Activated CD4-positive, alpha-beta T cell treated with anti-CD3 and anti-CD28 coated beads, Interleukin-2, amount 10 ng/mL, durations not matched to agents 24 days and 14 days (primary cell): Measurements from ENCODE around the gene SLC6A6. TPM values are rescaled to one million over a fixed set of nuclear protein-coding genes. Genes with fewer than 3 reads are reported as not detected.

Source experiments
- DNase-seq: peaks from one replicate; pipeline ENCODE4 v3.0.0; 2022
- H3K27ac Mint-ChIP-seq: one replicate; pipeline ENCODE4 v1.8.0; 2022; ENCODE audit warnings: mild to moderate bottlenecking, mixed read lengths
- H3K27me3 Mint-ChIP-seq: one replicate; pipeline ENCODE4 v1.8.0; 2022; ENCODE audit warnings: mixed read lengths
- H3K36me3 Mint-ChIP-seq: one replicate; pipeline ENCODE4 v1.8.0; 2022; ENCODE audit warnings: low read depth, mild to moderate bottlenecking, mixed read lengths
- H3K4me1 Mint-ChIP-seq: one replicate; pipeline ENCODE4 v1.8.0; 2021; ENCODE audit warnings: mixed read lengths
- H3K4me3 Mint-ChIP-seq: one replicate; pipeline ENCODE4 v1.8.0; 2022; ENCODE audit warnings: mild to moderate bottlenecking, moderate library complexity, mixed read lengths
- H3K9me3 Mint-ChIP-seq: one replicate; pipeline ENCODE4 v1.8.0; 2021; ENCODE audit warnings: mixed read lengths
- intact Hi-C: fragments of 100-400 bp; cut with micrococcal nuclease; formaldehyde crosslinking; loops from one replicate; pipeline ENCODE4 v1.15.1; 2023
- total RNA-seq: library from RNA; stranded (reverse); gene quantifications from 2 replicates; pipeline ENCODE4 v1.2.3, GENCODE V29; 2022

Gene SLC6A6
- total RNA-seq, 1 donor from 2014 or later = 63.7 TPM

- H3K4me3 Mint-ChIP-seq = peak overlapping the region; percentile 67
- no peaks in the 10 kb centered on the region for H3K27me3 Mint-ChIP-seq
- H3K4me1 Mint-ChIP-seq = peaks cover 77% of the 10 kb centered on the region
- DNase-seq = peak; percentile 83
- no peaks in the 10 kb centered on the region for H3K9me3 Mint-ChIP-seq
- peaks cover 11% of the 10 kb centered on the region for H3K36me3 Mint-ChIP-seq
- peak overlapping the region; percentile 81 for H3K27ac Mint-ChIP-seq
- intact Hi-C loops = loop anchor here (1.0 kb wide), 1 partner anchor 37 kb away; no protein-coding TSS in a partner anchor
Observed at GRCh38 chr3:14425581-14426304, 23.3 kb downstream of the SLC6A6 start.

DNA sequence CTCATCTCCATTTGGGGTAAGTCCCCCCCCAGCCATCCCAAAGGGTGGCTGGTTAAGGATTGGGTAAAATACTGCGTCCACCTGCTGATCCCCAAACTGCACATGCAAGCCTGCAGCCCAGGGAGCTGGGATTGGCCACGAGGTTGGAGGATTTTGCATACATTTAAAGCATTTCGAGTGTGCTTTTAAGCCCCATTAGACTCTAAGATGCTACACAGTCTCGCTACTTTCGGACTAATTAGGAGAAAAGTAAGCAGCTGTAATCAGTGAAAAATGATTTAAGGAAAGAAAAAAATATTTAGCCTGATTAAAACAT, 23.9 kb downstream of the SLC6A6 start:
- no peak for DNase-seq
- intact Hi-C loops = loop anchor here (1.0 kb wide), 1 partner anchor 36 kb away; no protein-coding TSS in a partner anchor

GRCh38 chr3:14428087-14429033, 26.0 kb downstream of the SLC6A6 start:
- intact Hi-C loops = no loop called here
- H3K36me3 Mint-ChIP-seq = peaks cover 13% of the 10 kb centered on the region
- peaks cover 91% of the 10 kb centered on the region for H3K4me1 Mint-ChIP-seq
- no peak for DNase-seq
- peak overlapping the region; percentile 97 for H3K27ac Mint-ChIP-seq
- no peaks in the 10 kb centered on the region for H3K27me3 Mint-ChIP-seq
- no peaks in the 10 kb centered on the region for H3K9me3 Mint-ChIP-seq
- peak overlapping the region; percentile 18 for H3K4me3 Mint-ChIP-seq

More for the DNA sequence above, 23.9 kb downstream of the SLC6A6 start:
- peaks cover 14% of the 10 kb centered on the region for H3K36me3 Mint-ChIP-seq
- H3K27ac Mint-ChIP-seq = peak overlapping the region; percentile 65
- H3K4me1 Mint-ChIP-seq = peaks cover 81% of the 10 kb centered on the region
- no peaks in the 10 kb centered on the region for H3K9me3 Mint-ChIP-seq
- no peaks in the 10 kb centered on the region for H3K27me3 Mint-ChIP-seq
- peak overlapping the region; percentile 67 for H3K4me3 Mint-ChIP-seq

GRCh38 chr3:14429237-14429636, 26.8 kb downstream of the SLC6A6 start:
- intact Hi-C loops = no loop called here
- no peaks in the 10 kb centered on the region for H3K27me3 Mint-ChIP-seq
- H3K27ac Mint-ChIP-seq = peak overlapping the region; percentile 97
- peaks cover 15% of the 10 kb centered on the region for H3K36me3 Mint-ChIP-seq
- no peaks in the 10 kb centered on the region for H3K9me3 Mint-ChIP-seq
- DNase-seq = no peak
- H3K4me1 Mint-ChIP-seq = peaks cover 87% of the 10 kb centered on the region
- no peak overlapping the region for H3K4me3 Mint-ChIP-seq

DNA sequence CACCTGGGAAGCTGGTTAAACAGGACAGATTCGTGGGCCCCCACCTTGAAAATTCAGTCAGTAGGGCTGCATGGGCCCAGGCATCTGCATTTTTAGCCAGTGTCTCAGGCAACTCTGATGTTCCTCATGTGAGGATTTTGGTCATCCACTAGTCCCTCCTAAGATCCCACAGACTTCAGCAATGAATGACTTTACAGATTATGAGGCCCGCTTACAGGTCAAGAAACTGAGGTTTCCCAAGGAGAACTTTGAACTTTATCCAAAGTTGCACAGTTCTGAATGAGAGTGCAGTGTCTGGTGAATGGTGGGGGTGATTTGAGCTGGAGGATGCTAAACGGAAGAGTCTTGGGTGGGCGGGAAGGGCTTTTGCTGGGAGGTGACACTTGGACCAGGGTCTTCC, 27.2 kb downstream of the SLC6A6 start:
- no peak for DNase-seq
- intact Hi-C loops = loop anchor here (5.0 to 10.0 kb wide), 3 partner anchors 287 to 535 kb away; partner anchors contain the start of gene NR2C2
- H3K27me3 Mint-ChIP-seq = no peaks in the 10 kb centered on the region
- H3K4me3 Mint-ChIP-seq = peak overlapping the region; percentile 48
- peaks cover 17% of the 10 kb centered on the region for H3K36me3 Mint-ChIP-seq
- H3K27ac Mint-ChIP-seq = peak overlapping the region; percentile 97
- peaks cover 87% of the 10 kb centered on the region for H3K4me1 Mint-ChIP-seq
- no peaks in the 10 kb centered on the region for H3K9me3 Mint-ChIP-seq

GRCh38 chr3:14430053-14430452, 27.6 kb downstream of the SLC6A6 start:
- H3K4me3 Mint-ChIP-seq = peak overlapping the region; percentile 48

DNA sequence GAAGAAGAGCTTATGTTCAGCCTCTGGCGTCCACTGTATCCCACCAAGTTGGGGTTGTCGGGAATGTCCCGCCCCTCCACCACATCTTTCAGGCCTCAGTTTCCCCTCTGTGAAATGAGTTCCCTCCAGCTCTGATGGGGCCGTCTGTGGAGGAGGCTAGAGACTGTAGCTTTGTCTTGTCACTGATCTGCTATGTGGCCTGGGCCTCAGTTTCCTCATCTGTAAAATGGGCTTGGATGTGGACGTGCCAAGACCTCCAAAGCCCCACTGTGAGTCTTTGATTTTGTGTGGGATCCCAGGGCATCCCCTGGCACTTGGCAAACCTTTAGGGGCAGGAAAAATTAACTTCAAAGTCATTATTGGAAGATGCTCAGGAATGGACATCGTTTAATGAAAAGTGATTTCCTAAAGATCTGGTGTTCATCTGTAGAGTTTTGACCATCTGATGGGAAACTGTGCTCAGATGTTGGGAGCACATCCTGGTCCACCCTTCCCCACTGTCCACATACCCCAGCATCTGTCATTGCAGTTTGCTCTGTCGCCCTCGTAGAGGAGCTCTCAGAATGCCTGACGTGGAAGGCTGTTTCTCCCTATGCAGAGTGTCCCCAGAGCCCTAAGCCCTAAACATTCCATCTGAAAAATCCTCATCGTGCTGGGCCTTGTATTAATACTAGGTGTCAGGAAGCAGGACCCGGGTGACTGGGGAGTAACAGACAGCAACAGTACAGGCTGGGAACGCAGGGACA, 28.5 kb downstream of the SLC6A6 start:
- H3K4me3 Mint-ChIP-seq = peak overlapping the region; percentile 80
- peaks cover 81% of the 10 kb centered on the region for H3K4me1 Mint-ChIP-seq
- H3K36me3 Mint-ChIP-seq = peaks cover 17% of the 10 kb centered on the region
- H3K27ac Mint-ChIP-seq = peak overlapping the region; percentile 97
- H3K9me3 Mint-ChIP-seq = no peaks in the 10 kb centered on the region
- intact Hi-C loops = loop anchor here (5.0 to 10.0 kb wide), 3 partner anchors 289 to 536 kb away; partner anchors contain the start of gene NR2C2
- no peaks in the 10 kb centered on the region for H3K27me3 Mint-ChIP-seq
- DNase-seq = no peak

More at GRCh38 chr3:14430053-14430452, 27.6 kb downstream of the SLC6A6 start:
- Mint-ChIP-seq H3K27ac (peak overlapping the region; percentile 97), H3K36me3 (peaks cover 19% of the 10 kb centered on the region), H3K9me3 (no peaks in the 10 kb centered on the region), H3K27me3 (no peaks in the 10 kb centered on the region), H3K4me1 (peaks cover 87% of the 10 kb centered on the region)
- DNase-seq = no peak
- intact Hi-C loops = loop anchor here (5.0 to 10.0 kb wide), 3 partner anchors 288 to 535 kb away; partner anchors contain the start of gene NR2C2

GRCh38 chr3:14431452-14431916, 29.1 kb downstream of the SLC6A6 start:
- no peak for DNase-seq
- Mint-ChIP-seq H3K4me1 (peaks cover 75% of the 10 kb centered on the region), H3K9me3 (no peaks in the 10 kb centered on the region), H3K4me3 (peak overlapping the region; percentile 80), H3K27ac (peak overlapping the region; percentile 97), H3K36me3 (peaks cover 17% of the 10 kb centered on the region), H3K27me3 (no peaks in the 10 kb centered on the region)
- intact Hi-C loops = loop anchor here (5.0 to 10.0 kb wide), 3 partner anchors 289 to 537 kb away; partner anchors contain the start of gene NR2C2

DNA sequence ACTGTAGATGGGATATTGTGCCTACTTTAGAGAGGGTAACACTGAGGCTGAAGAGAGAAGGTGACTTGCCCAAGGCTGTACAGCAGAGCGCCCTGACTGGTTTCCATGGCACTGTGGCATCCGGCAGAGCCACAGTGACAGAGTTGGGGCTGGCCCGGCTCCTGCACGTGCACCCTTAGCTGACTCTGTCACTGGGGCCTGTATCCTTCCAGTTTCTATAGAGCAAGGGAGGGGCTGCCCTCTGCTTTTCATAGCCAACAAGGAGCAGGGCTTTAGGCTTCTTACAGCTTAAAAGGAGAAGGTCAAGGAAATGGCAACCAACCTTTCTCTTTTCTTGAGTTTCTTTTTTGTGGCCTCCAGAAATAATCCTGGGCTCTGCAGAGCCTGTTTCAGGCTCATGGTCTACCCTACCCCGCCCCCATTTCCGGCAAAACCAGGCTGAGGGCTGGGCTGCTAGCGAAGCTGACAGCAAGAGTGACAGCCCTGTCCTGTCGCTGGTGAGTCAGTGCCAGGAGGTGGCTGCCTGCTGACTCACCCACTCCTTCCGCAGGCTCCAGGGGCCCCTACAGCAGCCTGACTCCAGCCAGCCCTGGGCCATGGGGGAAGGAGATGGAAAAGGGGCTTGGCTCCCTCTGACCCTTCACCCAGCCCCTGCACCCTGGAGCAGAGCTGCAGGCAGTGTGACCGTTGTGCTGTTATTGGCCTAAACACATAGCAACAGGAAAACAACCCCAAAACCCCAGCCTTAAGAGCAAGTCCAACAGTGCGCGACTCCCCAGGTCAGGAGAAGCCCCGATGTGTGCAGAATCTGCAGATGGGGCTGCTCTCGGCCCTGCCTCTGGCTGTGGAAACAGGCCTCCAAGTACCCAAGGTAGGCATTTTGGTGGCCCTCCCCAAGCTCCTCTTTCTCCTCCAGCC, 29.8 kb downstream of the SLC6A6 start:
- peaks cover 17% of the 10 kb centered on the region for H3K36me3 Mint-ChIP-seq
- intact Hi-C loops = loop anchor here (1.0 to 10.0 kb wide), 10 partner anchors 8 to 537 kb away; partner anchors contain the start of genes CCDC174, CHCHD4, LSM3 and NR2C2
- H3K27me3 Mint-ChIP-seq = no peaks in the 10 kb centered on the region
- peak overlapping the region; percentile 97 for H3K27ac Mint-ChIP-seq
- peaks cover 73% of the 10 kb centered on the region for H3K4me1 Mint-ChIP-seq
- peak overlapping the region; percentile 80 for H3K4me3 Mint-ChIP-seq
- H3K9me3 Mint-ChIP-seq = no peaks in the 10 kb centered on the region
- peak; percentile 98 for DNase-seq

- Mint-ChIP-seq H3K27me3 (no peaks in the 10 kb centered on the region), H3K4me1 (peaks cover 63% of the 10 kb centered on the region), H3K4me3 (peak overlapping the region; percentile 80), H3K36me3 (peaks cover 14% of the 10 kb centered on the region), H3K27ac (peak overlapping the region; percentile 97), H3K9me3 (no peaks in the 10 kb centered on the region)
- no peak for DNase-seq
- intact Hi-C loops = loop anchor here (2.0 to 10.0 kb wide), 4 partner anchors 254 to 538 kb away; partner anchors contain the start of genes LSM3, NR2C2 and XPC
Observed at GRCh38 chr3:14433106-14433505, 30.7 kb downstream of the SLC6A6 start.

DNA sequence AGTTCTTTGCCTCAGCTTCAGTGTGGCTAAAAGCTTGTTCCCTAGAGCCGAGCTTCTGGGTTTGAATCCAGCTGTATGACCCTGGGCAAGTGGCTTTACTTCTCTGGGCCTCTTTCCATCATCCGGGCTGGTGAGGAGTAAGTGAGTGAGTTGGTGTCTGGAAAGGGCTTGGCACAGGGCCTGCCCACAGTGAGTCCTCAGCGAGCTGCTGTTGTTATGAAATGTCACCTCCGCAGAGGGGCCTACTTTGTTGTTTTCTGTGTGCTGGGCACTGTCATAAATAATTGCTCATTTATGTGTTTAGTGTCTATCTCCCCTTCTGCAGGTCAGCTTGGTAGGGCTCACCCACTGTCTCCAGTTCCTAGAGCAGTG, 31.7 kb downstream of the SLC6A6 start:
- peak overlapping the region; percentile 81 for H3K27ac Mint-ChIP-seq
- H3K36me3 Mint-ChIP-seq = peaks cover 14% of the 10 kb centered on the region
- H3K4me1 Mint-ChIP-seq = peaks cover 53% of the 10 kb centered on the region
- peak overlapping the region; percentile 54 for H3K4me3 Mint-ChIP-seq
- intact Hi-C loops = loop anchor here (5.0 to 10.0 kb wide), 3 partner anchors 292 to 539 kb away; partner anchors contain the start of gene NR2C2
- no peaks in the 10 kb centered on the region for H3K9me3 Mint-ChIP-seq
- H3K27me3 Mint-ChIP-seq = no peaks in the 10 kb centered on the region
- no peak for DNase-seq

GRCh38 chr3:14434498-14435151, 32.2 kb downstream of the SLC6A6 start:
- Mint-ChIP-seq H3K27me3 (no peaks in the 10 kb centered on the region), H3K27ac (peak overlapping the region; percentile 81), H3K4me3 (peak overlapping the region; percentile 54), H3K9me3 (no peaks in the 10 kb centered on the region), H3K36me3 (peaks cover 14% of the 10 kb centered on the region), H3K4me1 (peaks cover 50% of the 10 kb centered on the region)
- no peak for DNase-seq
- intact Hi-C loops = loop anchor here (5.0 to 10.0 kb wide), 3 partner anchors 292 to 540 kb away; partner anchors contain the start of gene NR2C2
